HG03066 (cell line): ENCODE results near the gene ACSF2.

Experiments used
- ATAC-seq: cut with Tn5 transposase; IDR thresholded peaks from one replicate; pipeline ENCODE4 v1.9.1; 2021; ENCODE audit warnings: low read depth; ENCODE audit not compliant: unreplicated experiment

The ACSF2 gene

GRCh38 chr17:50492214-50492613 is 66.2 kb downstream of the ACSF2 start:
- ATAC-seq = no peak

DNA sequence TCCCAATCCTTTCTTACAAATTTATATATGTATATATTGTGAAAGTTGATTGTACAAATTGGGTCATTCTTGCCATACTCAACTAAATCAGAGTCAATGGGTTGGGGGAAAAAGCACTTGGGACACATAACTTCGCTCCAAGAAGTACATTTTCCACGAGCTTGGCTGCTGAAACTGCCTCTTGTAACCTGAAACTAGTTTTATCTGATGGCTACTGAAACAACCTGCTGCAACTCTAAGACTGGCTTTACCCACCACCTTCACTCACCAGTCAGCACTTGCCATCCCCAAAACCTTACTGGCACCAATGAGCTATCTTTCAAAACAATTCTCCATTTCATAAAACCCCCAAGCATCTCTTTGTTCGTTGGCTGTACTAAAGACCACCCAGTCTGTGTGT is 67.7 kb downstream of the ACSF2 start:
- ATAC-seq = no peak

DNA sequence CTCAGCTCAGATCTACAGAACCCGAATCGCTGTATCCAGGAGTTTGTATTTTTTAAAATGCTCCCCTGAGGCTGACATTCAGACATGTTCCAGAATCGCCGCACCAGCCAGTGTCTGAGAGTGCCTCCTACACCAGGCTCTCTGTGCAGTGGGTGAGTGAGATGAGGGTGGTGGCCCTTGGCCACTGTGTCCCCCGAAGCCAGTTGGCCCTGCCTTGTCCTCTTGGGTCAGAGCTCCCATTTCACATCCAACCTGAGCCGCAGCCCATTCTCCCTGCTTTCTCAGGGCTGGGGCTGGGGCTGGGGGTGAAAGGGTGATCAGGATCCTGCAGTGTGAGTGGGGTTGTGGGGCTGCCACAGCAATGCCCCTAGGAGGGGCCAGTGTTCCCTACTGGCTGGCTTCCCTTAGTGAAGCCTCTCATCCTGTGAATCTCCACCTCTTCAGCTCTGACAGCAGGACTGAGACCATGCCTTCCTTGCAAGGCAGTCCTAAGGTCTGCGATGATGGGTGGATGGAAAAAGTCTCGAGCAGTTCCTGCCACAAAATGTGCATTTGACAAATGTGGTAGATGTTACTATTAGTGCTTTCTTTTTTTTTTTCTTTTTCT is 69.3 kb downstream of the ACSF2 start:
- ATAC-seq = no peak

- no peak for ATAC-seq
These were observed 69.9 kb downstream of the ACSF2 start for GRCh38 chr17:50495918-50496317.

DNA sequence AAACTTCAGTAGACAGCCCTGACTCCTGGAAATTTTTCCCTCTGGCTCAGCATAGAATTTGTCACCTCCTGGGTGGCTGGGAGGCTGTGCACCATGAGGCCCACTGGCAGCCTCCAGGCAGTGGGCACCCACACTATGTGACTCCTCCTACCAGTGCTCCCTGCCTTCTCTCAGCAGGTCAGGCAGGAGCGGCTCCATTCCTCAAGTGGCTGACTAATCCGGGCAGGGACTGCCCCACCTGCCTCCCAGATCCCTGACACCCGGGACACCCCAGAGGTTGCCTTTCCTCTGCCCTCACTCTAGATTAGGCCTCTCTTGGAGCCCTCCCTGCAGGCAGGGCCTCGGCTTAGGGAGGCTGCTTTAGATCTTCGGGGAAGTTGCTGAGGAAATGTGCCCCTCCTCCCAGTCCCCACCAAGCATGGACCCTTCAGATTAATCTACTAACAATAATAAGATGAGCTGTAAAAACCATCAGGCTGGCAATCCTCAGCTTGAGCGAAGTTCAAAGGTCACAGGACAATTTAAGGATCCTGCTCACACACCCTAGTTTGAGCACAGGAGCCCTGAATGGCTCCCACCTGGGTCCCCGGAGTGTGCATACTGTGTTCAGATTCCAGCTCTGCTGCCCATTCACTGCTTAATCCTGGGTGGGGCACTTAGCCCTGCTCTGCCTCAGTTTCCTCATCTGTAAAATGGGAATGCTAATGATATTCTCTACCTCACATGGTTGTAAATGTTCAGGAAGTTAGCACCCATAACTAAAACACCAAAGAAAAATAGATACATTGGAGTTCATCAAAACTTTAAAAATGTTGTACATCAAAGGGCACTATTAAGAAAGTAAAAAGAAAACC is 72.2 kb downstream of the ACSF2 start:
- no peak for ATAC-seq

GRCh38 chr17:50499270-50499669 is 73.3 kb downstream of the ACSF2 start:
- ATAC-seq = no peak

GRCh38 chr17:50499721-50500120 is 73.7 kb downstream of the ACSF2 start:
- ATAC-seq = no peak

GRCh38 chr17:50501054-50501453 is 75.0 kb downstream of the ACSF2 start:
- no peak for ATAC-seq

- ATAC-seq = no peak
These were observed 76.4 kb downstream of the ACSF2 start for GRCh38 chr17:50502301-50502990.

DNA sequence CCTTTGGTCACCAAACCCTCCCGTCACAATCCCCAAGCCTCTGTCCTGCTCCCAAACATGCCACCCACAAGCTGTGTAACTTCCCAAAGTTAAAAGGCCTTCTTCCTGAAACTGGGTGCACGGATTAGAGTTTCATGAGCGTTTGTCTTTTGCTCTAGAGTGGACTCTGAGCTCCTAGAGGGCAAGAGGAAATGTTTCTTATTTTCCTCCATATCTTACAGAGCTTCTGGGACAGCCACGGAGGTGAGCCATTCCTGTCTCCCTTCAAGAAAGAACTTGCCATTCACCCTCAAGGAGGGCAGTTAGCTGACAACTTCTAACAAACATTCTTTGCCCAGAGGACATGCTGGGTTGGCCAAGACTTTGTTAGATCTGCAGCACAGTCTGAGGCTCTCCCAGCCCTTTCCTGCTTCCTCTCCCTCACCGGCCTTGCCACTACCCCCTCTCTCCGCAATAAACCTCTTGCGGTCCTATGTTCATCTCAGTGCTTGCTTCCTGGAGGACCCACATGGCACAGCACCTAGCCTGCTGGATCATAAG is 79.6 kb downstream of the ACSF2 start:
- ATAC-seq = no peak

- ATAC-seq = no peak
These were observed 80.3 kb downstream of the ACSF2 start for GRCh38 chr17:50506298-50506697.

DNA sequence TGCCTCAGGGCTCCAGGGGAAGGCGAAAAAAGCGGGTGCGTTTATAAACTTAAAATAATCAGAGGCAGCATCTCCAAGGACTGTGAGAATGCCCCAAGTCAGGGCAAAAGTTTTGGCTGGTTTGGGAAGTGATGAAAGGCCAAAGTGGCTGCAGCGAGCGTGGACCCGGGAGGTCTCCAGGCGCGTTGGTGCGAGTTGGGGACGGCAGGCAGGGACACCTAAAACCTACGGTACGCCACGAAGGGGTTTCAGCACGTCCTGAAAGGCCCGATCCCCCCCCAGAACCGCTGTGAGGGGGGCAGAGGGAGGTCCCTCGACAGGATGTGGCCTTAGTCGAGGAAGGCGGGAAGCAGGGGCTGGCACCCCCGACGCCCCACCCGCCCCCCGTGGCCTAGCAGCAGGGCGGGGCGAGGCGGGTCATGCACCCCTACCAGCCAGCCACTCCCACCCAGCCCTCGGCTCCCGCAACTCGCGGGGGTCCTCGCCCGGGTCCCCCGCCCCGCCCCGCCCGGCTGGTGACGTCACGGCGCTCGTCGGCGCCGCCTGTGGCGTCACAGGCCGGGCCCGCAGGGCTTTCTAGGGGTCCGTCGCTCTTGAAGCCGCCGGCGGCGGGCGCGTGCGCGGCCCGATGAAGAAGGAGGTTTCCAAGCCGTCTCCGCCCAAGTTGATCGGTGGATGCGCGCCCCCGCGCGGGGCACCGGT is 82.0 kb downstream of the ACSF2 start, which contains the start of gene MYCBPAP:
MYCBPAP (plus strand) TSS at position 569 of the 702 bp plus-strand sequence. CDS start 236 bp downstream, outside the sequence.
- ATAC-seq = no peak

DNA sequence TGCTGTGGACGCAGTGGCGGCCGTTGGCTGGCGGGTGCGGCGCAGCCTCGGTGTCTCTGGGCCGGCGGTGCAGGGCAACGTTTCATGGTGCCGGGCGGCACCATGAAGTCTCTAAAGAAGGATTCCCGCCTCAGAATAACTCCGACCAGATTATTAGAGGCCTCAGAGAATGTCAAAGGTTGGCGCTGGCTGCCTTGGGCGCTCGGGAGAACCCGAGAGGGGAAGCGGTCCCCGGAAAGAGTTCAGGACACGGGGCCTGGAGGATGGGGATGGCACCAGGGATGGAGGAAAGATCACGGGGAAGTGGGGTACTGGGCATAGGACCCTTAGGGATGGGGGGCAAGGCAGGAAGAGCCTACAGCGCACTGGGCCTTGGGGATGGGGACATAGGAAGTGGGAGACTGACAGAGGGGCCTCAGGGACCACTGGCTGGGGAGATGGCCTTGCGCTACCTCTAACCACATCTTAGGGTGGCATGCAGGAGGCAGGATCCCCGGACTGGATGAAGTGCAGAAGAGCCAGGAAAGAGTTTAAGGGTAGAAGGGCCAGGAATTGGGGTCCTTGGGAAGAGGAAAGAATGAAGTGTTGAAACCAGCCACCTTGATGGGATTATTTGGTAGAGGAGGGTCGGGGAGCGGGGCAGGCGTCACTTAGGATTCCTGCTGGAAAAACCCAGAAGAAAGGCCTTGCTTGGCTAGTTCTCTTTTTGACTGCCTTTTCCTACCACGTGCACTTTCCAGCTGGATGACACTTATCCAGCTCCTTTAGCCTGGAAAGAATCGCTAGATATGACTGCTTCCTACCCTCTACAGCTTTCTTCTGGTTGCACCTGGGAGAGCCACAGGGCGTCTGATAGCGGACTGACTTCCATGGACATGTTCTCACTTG is 82.8 kb downstream of the ACSF2 start:
- no peak for ATAC-seq

DNA sequence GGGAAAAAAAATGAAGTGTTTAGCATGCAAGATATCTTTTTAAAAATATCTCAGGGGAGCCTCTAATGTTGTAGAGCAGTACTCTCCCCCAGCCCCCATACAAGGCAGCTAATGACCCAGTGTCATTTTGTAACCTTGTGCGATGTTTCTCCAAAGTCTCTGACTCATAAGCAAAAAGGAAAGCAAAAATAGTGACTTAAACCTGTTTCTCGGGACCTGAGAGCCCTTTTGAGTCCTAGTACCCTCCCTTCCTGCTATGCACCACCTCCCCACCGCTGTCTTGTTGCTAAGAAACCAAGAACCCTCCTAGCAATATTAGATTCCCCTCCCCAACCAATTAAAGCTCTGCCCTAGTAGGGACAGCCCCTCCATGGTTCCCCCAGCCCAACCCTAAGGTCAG is 85.0 kb downstream of the ACSF2 start:
- no peak for ATAC-seq

- no peak for ATAC-seq
These were observed 87.5 kb downstream of the ACSF2 start for GRCh38 chr17:50513495-50513894.

DNA sequence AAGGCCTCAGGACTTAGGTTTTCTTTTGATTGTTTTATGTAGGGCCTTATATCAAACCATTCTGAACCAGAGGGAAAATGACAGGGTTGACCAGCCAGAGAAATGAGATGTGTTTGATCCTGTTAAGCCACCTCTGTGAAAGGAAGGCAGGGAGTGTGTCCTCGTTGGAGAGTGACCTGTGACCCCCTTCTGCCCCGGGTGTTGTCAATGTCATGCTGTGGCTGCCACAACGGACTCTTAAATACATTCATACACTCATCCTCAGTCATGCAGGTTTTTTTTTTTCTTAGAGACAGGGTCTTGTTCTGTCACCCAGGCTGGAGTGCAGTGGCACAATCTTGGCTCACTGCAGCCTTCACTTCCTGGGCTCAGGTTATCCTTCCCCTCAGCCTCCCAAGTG is 88.4 kb downstream of the ACSF2 start:
- no peak for ATAC-seq

DNA sequence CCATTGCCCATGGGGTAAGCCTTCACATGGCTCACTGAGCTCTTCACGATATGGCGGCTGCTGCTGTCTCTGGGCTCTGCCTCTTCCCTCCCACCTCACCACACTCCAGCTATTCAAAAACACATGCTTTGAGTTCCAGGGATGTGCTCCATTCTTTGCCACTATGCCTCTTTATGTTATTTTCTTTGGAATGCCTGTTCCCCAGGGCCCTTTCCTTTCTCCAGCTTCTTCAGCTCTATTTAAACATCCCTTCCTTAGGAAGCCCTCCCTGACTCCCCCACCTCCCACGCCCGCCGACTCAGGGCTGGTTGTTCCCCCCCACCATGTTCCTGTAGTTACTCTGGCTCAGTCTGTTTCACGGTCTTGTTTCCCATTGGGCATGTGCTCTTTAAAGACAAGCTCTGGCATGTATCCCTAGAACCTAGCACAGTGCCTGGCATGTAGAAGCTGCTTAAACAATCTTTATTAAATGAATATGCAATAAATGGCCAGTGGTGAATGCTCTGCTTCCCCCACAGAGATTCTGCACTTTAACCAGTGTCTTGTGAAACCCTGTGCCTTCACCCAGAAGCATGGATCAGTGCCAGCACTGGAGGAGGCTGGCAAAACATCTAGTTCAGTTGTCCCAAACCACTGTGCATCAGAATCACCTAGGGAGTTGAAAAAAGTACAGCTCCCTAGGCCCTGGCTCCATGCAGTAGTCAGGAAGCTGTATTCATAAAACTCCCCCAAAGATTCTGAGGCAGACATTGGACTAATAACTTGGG is 89.1 kb downstream of the ACSF2 start:
- no peak for ATAC-seq

DNA sequence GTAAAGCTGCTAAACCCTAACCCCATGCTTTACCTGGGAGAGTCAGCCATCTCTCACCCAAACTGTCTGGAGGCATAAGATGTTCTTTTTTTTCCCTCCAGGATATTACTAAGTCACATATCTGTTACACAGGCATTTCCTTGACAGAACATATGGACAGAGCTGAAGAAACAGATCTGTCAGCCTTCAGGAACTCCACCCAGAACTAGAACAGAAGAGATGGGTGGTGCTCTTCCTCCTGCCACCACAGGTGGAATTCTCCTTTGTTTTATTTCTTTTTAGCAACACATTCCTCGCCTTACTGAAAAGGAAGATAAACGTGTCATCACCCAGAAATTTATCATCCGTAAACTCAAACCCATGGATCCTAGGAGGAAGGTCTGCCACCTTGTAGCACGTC is 91.0 kb downstream of the ACSF2 start:
- no peak for ATAC-seq
